Keratinocyte (primary cell): ENCODE results near the gene GPBP1. TPM values are rescaled to one million over a fixed set of nuclear protein-coding genes. Genes with fewer than 3 reads are reported as not detected.
"Not testable (repeated sequence)": the region's sequence is repeated elsewhere in the genome, so short reads cannot be mapped to it uniquely, and the experiment has no call there.

Source experiments
- DNase-seq: peaks from one replicate; pipeline ENCODE4 v3.0.0-alpha.2; 2011; ENCODE audit warnings: low read depth, missing footprints, low spot score
- FAIRE-seq: peaks from 2 replicates; lab custom pipeline; 2011; peaks lifted over from hg19 to GRCh38; lab: Jason Lieb, UNC
- H2AFZ ChIP-seq: 2 replicates; pipeline ENCODE4 v1.6.0; 2012; ENCODE audit warnings: low read length, control low read depth, inconsistent platforms; ENCODE audit not compliant: control insufficient read depth
- H3K27ac ChIP-seq: 2 replicates; pipeline ENCODE4 v1.5.1; 2011; ENCODE audit warnings: low read length; ENCODE audit not compliant: control insufficient read depth, insufficient read depth
- H3K27me3 ChIP-seq: 3 replicates; pipeline ENCODE4 v1.6.0; 2011; ENCODE audit warnings: low read length; ENCODE audit not compliant: control insufficient read depth, insufficient read depth; ENCODE audit errors: extremely low read depth
- H3K36me3 ChIP-seq, 2 experiments: 2 replicates in 1 of 2; 3 replicates in 1 of 2; pipeline ENCODE4 v1.5.1; 2011; ENCODE audit warnings: low read length in 2 of 2, mild to moderate bottlenecking in 1 of 2; ENCODE audit not compliant: control insufficient read depth in 2 of 2, insufficient read depth in 2 of 2; ENCODE audit errors: extremely low read depth in 1 of 2
- H3K4me1 ChIP-seq: 3 replicates; pipeline ENCODE4 v1.5.1; 2011; ENCODE audit warnings: low read length; ENCODE audit not compliant: control insufficient read depth, insufficient read depth; ENCODE audit errors: extremely low read depth
- H3K4me2 ChIP-seq: 3 replicates; pipeline ENCODE4 v1.6.0; 2011; ENCODE audit warnings: low read depth, low read length; ENCODE audit not compliant: control insufficient read depth, insufficient read depth; ENCODE audit errors: extremely low read depth
- H3K4me3 ChIP-seq, 3 experiments: fragments of 200-600 bp in 1 of 3; sonication (generic) in 1 of 3; 2 replicates in 2 of 3; 3 replicates in 1 of 3; pipeline ENCODE4 v1.5.1; 2011 to 2016; ENCODE audit warnings: low read length in 3 of 3, mild to moderate bottlenecking in 3 of 3, control low read depth in 2 of 3, inconsistent platforms in 1 of 3, low read depth in 1 of 3, mixed read lengths in 1 of 3, mixed run types in 1 of 3, moderate library complexity in 1 of 3; ENCODE audit not compliant: control insufficient read depth in 2 of 3, insufficient read depth in 2 of 3; ENCODE audit errors: extremely low read depth in 1 of 3
- H3K79me2 ChIP-seq: 2 replicates; pipeline ENCODE4 v1.6.0; 2012; ENCODE audit warnings: low read length; ENCODE audit not compliant: control insufficient read depth, insufficient read depth
- H3K9ac ChIP-seq: 3 replicates; pipeline ENCODE4 v1.6.0; 2011; ENCODE audit warnings: low read length; ENCODE audit not compliant: control insufficient read depth, insufficient read depth; ENCODE audit errors: extremely low read depth
- H3K9me1 ChIP-seq: 3 replicates; pipeline ENCODE4 v1.6.0; 2011; ENCODE audit warnings: low read length; ENCODE audit not compliant: control insufficient read depth, insufficient read depth; ENCODE audit errors: extremely low read depth
- H3K9me3 ChIP-seq: 2 replicates; pipeline ENCODE4 v1.5.1; 2012; ENCODE audit warnings: low read depth, low read length; ENCODE audit not compliant: control insufficient read depth
- H4K20me1 ChIP-seq: 3 replicates; pipeline ENCODE4 v1.6.0; 2011; ENCODE audit warnings: low read length; ENCODE audit not compliant: control insufficient read depth, insufficient read depth; ENCODE audit errors: extremely low read depth
- CTCF ChIP-seq, 3 experiments: IDR thresholded peaks in 1 of 3; conservative IDR thresholded peaks in 1 of 3; optimal IDR thresholded peaks in 1 of 3; 2 replicates in 2 of 3; 3 replicates in 1 of 3; pipeline versions ENCODE3 to v1.5.1; 2011; ENCODE audit warnings: low read length in 3 of 3, mild to moderate bottlenecking in 3 of 3, moderate library complexity in 2 of 3, control low read depth in 1 of 3, inconsistent platforms in 1 of 3; ENCODE audit not compliant: insufficient read depth in 2 of 3; ENCODE audit errors: extremely low read depth in 1 of 3
- EZH2 ChIP-seq: IDR thresholded peaks from one replicate; pipeline ENCODE4 v1.6.1; 2012; ENCODE audit warnings: inconsistent platforms, mild to moderate bottlenecking, low read length, moderate library complexity
- dilution Hi-C: fragments of 300-500 bp; cut with MboI; formaldehyde crosslinking; loops from one replicate; pipeline ENCODE4 v1.7.0; 2020; ENCODE audit warnings: low sequenced_read_pairs; ENCODE audit not compliant: extremely low pct_ligation_motif_present
- polyA plus RNA-seq, 5 experiments: library from polyadenylated mRNA; depleted of rRNA in 3 of 5; stranded (reverse) in 3 of 5; stranded (forward) in 1 of 5; unstranded in 1 of 5; fragments of >200 nt; gene quantifications; 1 replicate in 1 of 5; 2 replicates in 3 of 5; 3 replicates in 1 of 5; pipeline versions ENCODE4 v1.2.1 to v1.2.3, GENCODE V29; 2011 to 2012; ENCODE audit warnings: missing spikeins in 2 of 5, low read depth in 1 of 5, low replicate concordance in 1 of 5

GPBP1 gene
- polyA plus RNA-seq, 1 donor (not counting 4 experiments of a cell fraction or from before 2014, with no cell fraction given): 44.1 TPM

- DNase-seq (no peak), FAIRE-seq (no peak)
- H3K4me3 ChIP-seq: no peak overlapping the region
- no peaks in the 10 kb centered on the region for H3K9me1 ChIP-seq
- H3K27ac ChIP-seq: no peak overlapping the region
- H3K36me3 ChIP-seq: no peaks in the 10 kb centered on the region
- H2AFZ ChIP-seq: no peak overlapping the region
- no peak overlapping the region for H3K9ac ChIP-seq
- no peaks in the 10 kb centered on the region for H4K20me1 ChIP-seq
- no peak for TF ChIP-seq CTCF (optimal IDR thresholded peaks at IDR 0.05 in 1 of 3, IDR thresholded peaks at IDR 0.05 in 1 of 3, conservative IDR thresholded peaks at IDR 0.05 in 1 of 3; ENCODE audit: extremely low read depth in 1 of 3, insufficient read depth in 2 of 3, low read length in 3 of 3)
- TF ChIP-seq EZH2: no peak
- H3K4me1 ChIP-seq: no peaks in the 10 kb centered on the region
- H3K9me3 ChIP-seq: no peaks in the 10 kb centered on the region
- no peaks in the 10 kb centered on the region for H3K27me3 ChIP-seq
- dilution Hi-C loops: no loop called here
- no peak overlapping the region for H3K4me2 ChIP-seq
- H3K79me2 ChIP-seq: no peaks in the 10 kb centered on the region
These were observed 103.2 kb downstream of the GPBP1 start for GRCh38 chr5:57277085-57277484.

- Histone ChIP-seq H3K4me3 (no peak overlapping the region), H3K79me2 (no peaks in the 10 kb centered on the region), H4K20me1 (no peaks in the 10 kb centered on the region), H3K9me1 (no peaks in the 10 kb centered on the region), H3K9me3 (no peaks in the 10 kb centered on the region), H3K4me1 (peaks cover 4% of the 10 kb centered on the region), H3K9ac (no peak overlapping the region), H3K27ac (no peak overlapping the region), H2AFZ (no peak overlapping the region), H3K36me3 (no peaks in the 10 kb centered on the region), H3K27me3 (no peaks in the 10 kb centered on the region), H3K4me2 (no peak overlapping the region)
- FAIRE-seq: no peak
- TF ChIP-seq CTCF (optimal IDR thresholded peaks at IDR 0.05 in 1 of 3, IDR thresholded peaks at IDR 0.05 in 1 of 3, conservative IDR thresholded peaks at IDR 0.05 in 1 of 3; ENCODE audit: extremely low read depth in 1 of 3, insufficient read depth in 2 of 3, low read length in 3 of 3): no peak
- no peak for TF ChIP-seq EZH2
- no peak for DNase-seq
- dilution Hi-C loops: no loop called here
These were observed 107.0 kb downstream of the GPBP1 start for GRCh38 chr5:57280853-57281252.

GRCh38 chr5:57285084-57285483, 111.2 kb downstream of the GPBP1 start:
- H3K9ac ChIP-seq, DNase-seq, H3K36me3 ChIP-seq, H3K27me3 ChIP-seq, H3K27ac ChIP-seq, H3K4me1 ChIP-seq, H2AFZ ChIP-seq, H3K9me3 ChIP-seq, dilution Hi-C loops, FAIRE-seq, H3K9me1 ChIP-seq, H4K20me1 ChIP-seq, H3K4me3 ChIP-seq, H3K4me2 ChIP-seq, H3K79me2 ChIP-seq: not testable (repeated sequence)
